ENCODE measurements around the gene ETV2.
"Not testable (repeated sequence)": the region's sequence is repeated elsewhere in the genome, so short reads cannot be mapped to it uniquely, and the experiment has no call there.

ETV2 gene

DNA sequence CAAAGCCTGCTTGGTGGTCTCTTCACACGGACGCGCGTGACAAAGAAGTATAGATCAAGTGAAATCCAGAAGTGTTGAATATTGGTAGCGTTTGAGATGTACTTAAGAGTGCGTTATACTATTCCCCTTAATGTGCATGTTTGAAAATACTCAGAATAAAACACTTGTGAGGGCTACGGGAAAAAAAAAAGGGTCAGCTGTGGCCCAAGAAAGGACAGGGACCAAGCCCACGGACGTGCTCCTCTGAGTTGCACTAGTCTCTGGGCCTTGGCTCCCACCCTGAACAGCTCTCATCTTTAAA is 13.3 kb upstream of the ETV2 start:
- DNase-seq (ENCODE audit: low spot score) = no peak

DNA sequence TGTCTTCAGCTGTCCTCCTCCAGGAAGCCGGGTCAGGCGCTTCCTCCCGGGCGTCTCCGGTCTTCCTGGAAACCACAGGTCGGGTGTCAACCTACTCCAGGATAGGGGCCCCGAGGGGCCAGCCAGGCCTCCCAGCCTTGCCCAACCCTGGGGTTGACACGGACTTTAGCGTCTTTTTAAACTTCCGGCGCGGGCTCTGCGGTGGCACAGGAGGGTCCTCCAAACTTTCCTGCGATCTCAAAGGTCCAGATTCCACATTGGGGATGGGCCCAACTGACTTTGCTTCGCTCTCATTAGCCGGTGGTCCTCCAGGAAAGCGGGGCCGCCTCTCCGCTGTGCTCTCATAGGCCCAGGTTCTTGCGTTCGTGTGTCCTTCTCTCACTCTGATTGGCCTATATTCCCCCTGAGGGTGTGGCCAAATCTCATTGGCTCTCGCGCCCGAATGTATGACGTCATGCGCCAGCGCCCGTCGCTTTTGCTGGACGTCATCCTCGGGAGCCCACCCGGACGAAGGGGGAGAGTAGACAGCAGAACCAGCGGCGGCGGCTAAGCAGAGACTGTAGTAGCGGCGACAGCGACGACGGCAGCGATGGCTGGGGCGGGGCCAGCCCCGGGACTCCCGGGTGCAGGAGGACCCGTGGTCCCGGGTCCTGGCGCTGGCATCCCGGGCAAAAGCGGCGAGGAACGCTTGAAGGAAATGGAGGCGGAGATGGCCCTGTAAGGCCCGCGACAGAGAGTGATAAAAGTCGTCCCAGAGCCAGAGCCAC is 12.8 kb upstream of the ETV2 start, which contains the start of gene RBM42:
RBM42 (plus strand) TSS at position 472 of the 767 bp plus-strand sequence; CDS start at position 590, 118 bp downstream.
- peak; percentile 98 for DNase-seq (ENCODE audit: low spot score)

GRCh38 chr19:35629332-35629633 is 12.3 kb upstream of the ETV2 start:
- DNase-seq (ENCODE audit: low spot score) = no peak

GRCh38 chr19:35633727-35634440 is 7.7 kb upstream of the ETV2 start:
- DNase-seq (ENCODE audit: low spot score) = no peak

DNA sequence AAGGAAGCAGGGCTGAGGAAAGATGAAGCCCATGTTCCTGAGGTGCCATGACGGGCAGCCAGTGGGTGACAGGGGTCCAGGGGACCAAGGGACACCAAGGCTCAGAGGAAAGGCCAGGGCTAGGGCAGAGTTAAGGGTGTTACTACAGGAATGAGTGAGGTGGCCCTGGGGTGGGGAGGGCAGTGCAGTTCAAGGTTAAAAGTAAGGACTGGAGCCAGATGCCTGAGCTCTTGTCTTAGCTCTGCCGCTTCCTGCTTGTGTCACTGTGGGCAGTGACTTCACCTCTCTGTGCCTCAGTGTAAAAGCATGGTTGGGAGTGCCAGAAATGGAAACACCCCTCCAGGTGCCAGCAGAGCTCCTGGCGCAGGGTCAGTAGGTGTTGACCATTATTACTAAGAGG is 4.9 kb upstream of the ETV2 start:
- DNase-seq (ENCODE audit: low spot score) = no peak

DNA sequence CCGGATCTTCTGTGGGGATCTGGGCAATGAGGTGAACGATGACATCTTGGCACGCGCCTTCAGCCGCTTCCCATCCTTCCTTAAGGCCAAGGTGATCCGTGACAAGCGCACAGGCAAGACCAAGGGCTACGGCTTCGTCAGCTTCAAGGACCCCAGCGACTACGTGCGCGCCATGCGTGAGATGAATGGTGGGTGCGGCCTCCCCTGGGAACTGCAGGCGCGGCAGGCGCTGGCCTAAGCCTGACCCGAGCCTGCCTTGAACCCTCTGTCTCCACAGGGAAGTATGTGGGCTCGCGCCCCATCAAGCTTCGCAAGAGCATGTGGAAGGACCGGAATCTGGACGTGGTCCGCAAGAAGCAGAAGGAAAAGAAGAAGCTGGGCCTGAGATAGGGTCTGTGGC is 4.4 kb upstream of the ETV2 start:
- no peak for DNase-seq (ENCODE audit: low spot score)

- DNase-seq (ENCODE audit: low spot score) = no peak
These were observed 2.3 kb upstream of the ETV2 start for GRCh38 chr19:35639321-35639639.

DNA sequence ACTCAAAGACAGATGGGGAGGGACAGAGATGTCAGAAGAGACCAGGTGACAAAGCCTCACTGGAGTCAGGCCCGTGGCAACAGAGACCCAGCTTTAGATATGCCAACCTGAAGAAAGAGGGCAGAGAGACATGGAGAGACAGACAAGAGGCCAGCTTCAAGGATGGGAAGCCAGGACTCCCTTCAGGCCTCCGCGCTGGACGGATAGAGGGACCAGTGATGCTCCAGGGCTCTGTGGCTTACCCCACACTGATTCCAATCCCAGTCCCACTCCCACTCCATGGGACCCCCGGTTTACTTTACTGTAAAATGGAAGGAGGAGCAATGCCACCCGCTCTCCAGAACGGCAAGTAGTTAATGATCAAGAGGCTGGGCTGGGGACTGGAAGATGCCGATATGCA is 1.7 kb upstream of the ETV2 start:
- DNase-seq (ENCODE audit: low spot score) = no peak

DNA sequence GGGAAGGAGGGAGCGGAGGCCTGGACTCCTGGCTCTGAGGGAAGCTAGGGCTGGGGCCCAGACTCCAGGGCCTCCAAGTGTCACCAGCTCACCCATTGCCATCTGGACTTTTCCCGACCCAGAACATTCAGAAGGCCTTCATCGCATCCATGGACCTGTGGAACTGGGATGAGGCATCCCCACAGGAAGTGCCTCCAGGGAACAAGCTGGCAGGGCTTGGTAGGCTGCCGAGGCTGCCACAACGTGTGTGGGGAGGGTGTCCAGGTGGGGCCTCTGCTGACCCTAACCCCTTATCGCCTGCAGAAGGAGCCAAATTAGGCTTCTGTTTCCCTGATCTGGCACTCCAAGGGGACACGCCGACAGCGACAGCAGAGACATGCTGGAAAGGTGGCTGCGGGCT is 767 bp downstream of the ETV2 start:
- no peak for DNase-seq (ENCODE audit: low spot score)

DNA sequence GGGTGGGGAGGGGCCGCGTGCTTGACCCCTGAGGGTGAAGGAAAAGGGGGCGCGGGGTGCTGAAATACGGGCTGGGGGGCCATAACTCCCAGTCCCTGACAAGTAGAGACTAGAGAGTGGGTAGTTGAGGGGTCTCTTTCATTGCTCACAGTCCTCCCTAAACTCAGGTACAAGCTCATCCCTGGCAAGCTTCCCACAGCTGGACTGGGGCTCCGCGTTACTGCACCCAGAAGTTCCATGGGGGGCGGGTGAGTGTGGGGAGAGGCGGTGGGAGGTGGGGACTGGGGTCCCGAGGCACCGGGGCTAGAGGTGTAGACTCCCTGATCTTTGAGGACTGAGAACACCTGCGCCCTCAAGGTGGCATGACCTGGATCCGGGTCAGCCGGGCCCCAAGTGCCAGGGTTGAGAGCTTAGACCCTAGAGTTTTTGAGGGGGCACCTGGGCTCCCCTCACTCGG is 1.3 kb downstream of the ETV2 start:
- no peak for DNase-seq (ENCODE audit: low spot score)

DNA sequence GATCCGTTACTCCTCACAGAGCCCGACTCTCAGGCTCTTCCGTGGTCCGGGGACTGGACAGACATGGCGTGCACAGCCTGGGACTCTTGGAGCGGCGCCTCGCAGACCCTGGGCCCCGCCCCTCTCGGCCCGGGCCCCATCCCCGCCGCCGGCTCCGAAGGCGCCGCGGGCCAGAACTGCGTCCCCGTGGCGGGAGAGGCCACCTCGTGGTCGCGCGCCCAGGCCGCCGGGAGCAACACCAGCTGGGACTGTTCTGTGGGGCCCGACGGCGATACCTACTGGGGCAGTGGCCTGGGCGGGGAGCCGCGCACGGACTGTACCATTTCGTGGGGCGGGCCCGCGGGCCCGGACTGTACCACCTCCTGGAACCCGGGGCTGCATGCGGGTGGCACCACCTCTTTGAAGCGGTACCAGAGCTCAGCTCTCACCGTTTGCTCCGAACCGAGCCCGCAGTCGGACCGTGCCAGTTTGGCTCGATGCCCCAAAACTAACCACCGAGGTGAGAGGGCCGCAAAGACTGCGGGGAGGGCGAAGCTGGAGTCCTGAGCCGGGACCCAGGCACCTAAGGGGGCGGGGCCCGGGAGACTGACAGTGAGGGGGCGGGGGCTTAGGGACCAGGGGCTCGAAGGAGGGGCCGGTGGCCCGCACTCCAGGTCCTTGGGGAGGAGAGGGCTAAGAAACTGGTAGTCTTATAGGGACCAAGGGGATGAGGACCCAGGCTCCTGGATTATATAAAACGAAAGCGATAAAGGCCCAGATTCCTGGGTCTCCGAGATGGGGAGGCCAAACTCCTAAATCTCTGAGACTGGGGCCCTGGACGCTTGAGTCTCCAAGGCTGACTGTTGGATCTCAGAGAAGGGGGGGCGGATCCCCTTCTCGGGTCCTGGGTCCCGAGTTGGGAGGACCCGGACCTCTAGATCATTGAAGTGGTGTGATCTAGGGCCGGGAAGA is 2.0 kb downstream of the ETV2 start:
- DNase-seq (ENCODE audit: low spot score) = peak; percentile 83

GRCh38 chr19:35644206-35644986 is 2.9 kb downstream of the ETV2 start:
- peak; percentile 96 for DNase-seq (ENCODE audit: low spot score)

DNA sequence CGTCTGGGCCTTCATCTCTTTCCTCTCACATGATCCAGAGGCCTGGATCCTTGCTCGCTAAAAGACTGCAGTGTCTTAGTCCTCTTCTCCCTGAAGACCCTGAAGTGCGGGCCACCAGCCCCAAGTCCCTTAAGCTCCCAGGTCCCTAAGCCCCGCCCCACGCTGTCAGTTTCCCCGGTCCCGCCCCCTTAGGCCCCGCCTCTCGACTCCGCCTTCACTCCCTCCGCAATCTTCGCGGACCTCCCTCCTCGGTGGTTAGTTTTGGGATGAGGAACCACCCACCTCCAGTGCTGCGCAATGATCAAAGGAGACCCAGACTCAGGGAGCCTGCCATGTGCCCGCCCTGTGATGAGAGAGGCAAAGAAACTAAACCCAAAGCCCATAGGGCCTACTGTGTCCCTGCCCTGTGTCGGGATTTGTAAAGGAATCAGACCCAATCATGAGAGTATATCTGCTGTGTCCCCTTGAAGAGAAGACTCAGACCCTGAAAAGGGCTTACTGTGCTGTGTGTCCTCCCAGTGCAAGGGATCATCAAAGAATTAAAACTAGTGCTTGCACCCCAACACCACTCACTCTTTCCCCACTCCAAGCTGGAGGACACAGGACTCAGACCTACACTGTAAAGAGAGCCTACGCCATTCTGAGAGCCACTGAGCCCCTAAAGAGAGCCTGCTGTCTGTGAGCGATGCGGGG is 3.6 kb downstream of the ETV2 start:
- DNase-seq (ENCODE audit: low spot score) = peak; percentile 61

GRCh38 chr19:35645680-35646511 is 4.4 kb downstream of the ETV2 start:
- DNase-seq (ENCODE audit: low spot score) = no peak

DNA sequence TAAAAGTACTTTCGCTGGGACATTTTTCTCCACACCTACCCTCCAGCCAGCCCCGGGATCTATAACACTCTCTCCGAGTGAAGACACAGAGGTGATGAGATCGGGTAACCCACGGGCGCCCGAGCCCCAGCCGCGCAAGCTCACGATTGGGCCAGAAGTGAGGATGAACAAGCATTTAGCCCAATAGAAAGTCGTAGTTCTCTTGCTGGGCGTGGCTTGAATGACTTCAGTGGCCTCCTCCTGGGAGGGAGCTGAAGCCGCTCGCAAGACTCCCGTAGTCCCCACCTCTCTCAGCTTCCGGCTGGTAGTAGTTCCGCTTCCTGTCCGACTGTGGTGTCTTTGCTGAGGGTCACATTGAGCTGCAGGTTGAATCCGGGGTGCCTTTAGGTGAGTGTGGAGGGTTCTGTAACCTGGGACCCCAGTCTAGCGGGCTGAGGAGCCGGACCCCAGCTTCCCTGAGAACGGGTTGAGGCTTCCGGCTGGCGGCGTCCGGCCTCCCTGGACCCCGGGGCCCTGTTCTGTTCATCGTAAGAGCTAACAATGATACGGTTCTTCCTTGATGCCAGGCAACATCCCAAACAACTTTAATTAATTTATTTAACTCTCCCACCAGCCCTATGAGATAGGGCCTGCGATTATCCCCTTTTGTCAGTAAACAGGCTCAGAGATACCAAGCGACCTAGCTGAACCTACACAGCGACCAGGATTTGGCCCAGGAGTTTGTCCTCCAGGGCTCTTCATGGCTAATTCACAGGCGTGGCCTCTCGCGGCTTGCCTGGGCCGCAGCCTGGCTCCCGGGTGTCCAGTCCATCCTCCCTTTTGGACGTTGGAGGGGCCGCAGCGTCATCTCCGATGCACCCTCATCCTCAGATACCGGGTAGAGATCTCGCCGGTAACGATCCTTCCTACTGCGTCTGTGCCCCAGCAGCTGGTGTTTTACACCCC is 6.7 kb downstream of the ETV2 start, which contains the start of gene COX6B1:
COX6B1 (plus strand) TSS at position 307 of the 945 bp plus-strand sequence. CDS start 2,921 bp downstream, outside the sequence.
- peak; percentile 96 for DNase-seq (ENCODE audit: low spot score)

DNA sequence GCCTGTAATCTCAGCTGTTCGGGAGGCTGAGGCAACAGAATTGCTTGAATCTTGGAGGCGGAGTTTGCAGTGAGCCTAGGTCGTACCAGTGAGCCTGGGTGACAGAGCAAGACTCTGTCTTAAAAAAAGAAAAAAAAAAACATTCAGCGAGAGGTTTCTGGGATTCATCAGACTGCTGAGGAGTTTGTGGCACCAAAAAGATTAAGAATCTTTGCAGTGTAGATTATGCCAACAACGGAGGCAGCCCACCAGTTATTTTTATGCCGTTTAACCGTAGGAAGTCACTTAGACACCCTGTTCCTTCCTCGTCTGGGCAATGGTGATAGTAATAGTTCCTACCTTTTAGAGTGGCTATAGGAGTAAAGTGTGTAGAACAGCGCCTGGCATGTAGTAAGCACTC is 9.0 kb downstream of the ETV2 start:
- DNase-seq (ENCODE audit: low spot score) = no peak

DNA sequence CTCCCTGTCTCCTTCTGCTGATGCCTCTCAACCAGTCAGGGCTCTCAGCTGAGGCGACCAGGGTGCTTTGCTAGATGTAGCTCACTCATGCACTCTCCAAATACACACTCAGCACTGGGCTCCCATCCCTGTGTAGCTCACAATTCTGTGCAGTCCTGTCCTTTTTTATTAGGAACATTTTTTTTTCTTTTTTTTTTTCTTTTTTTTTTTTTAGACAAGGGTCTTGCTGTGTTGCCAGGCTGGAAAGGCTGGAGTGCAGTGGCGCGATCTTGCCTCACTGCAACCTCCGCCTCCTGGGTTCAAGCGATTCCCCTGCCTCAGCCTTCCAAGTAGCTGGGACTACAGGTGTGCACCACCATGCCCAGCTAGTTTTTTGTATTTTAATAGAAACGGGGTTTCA is 13.3 kb downstream of the ETV2 start:
- not testable (repeated sequence) for DNase-seq (ENCODE audit: low spot score)

- DNase-seq (ENCODE audit: low spot score) = no peak
These were observed 14.1 kb downstream of the ETV2 start for GRCh38 chr19:35655600-35655999.

GRCh38 chr19:35656700-35657099 is 15.2 kb downstream of the ETV2 start:
- no peak for DNase-seq (ENCODE audit: low spot score)

Measured in CD4-positive, alpha-beta T cell treated with Interleukin-2 at 100 ng/mL for 4 hours (primary cell).